HPDE6-E6E7 (cell line): ENCODE results near the gene DPF3.
"Not testable (repeated sequence)": the region's sequence is repeated elsewhere in the genome, so short reads cannot be mapped to it uniquely, and the experiment has no call there.

ENCODE experiments used
- DNase-seq: peaks from one replicate; pipeline ENCODE4 v3.0.0; 2011; ENCODE audit warnings: missing footprints; ENCODE audit errors: extremely low spot score

DPF3 gene

GRCh38 chr14:72880820-72881219 lies 13.1 kb downstream of the DPF3 start:
- no peak for DNase-seq

DNA sequence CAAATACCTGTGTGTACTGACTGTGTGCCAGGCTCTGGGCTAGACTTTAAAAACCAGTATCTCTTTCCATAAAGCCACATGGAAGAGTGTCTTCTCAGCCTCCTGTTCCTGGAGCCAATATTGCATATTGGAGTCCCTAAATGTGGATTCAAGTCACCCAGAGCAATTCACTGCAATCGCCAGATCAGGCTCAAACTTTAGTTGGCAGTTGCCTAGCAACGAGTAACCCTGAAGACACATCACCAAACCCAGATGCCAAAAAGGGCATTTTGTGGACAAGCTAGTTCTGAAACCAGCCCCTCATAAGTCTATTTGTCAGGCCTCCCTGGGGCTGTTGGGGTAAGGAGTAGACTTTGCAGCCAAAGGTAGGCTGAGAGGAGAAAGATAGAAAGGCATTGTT lies 13.7 kb downstream of the DPF3 start:
- no peak for DNase-seq

GRCh38 chr14:72879431-72879830 lies 14.5 kb downstream of the DPF3 start:
- DNase-seq, result no peak

DNA sequence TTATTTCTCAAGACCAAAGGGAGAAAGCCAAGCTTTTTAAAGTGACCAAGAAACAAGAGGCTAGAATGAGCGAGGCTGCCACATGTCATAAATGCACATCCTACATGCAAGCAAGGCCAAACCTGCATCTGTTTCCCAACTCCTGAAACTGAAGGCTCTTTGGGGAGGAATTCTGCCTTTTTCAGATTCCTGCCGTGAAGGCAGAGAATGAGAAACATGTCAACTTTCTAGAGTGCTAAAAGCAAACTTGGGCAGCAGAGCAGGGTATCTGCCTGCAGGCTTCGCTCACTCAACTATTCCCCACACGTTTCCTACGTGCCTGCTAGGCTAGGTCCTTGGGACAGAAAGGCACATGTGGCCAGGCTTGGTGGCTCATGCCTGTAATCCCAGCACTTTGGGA lies 15.2 kb downstream of the DPF3 start:
- no peak for DNase-seq

GRCh38 chr14:72876710-72877063 lies 17.2 kb downstream of the DPF3 start:
- DNase-seq, result no peak

- no peak for DNase-seq
Observed at GRCh38 chr14:72876005-72876709, 17.7 kb downstream of the DPF3 start.

- DNase-seq, result not testable (repeated sequence)
Observed at GRCh38 chr14:72870878-72871277, 23.0 kb downstream of the DPF3 start.

- DNase-seq, result no peak
Observed at GRCh38 chr14:72869407-72870329, 24.2 kb downstream of the DPF3 start.

DNA sequence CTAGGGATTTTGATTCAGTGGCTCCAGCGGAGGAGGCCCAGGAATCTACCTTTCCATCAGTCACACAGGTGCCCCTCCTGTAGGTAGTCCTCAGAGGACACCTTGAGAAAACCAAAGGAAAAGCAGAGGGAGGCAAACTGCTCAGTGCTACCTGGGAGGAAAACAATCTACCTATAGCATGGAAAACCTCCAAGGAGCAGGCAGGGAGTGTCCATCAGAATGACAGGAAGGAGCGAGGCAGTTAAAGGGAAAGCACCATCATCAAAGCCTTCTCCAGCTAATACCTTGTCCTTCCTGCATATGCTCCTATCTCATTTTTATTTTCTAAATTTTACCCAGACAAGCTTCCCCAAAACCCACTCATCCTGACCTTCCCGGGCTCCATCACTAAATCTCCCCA lies 25.4 kb downstream of the DPF3 start:
- DNase-seq, result no peak

DNA sequence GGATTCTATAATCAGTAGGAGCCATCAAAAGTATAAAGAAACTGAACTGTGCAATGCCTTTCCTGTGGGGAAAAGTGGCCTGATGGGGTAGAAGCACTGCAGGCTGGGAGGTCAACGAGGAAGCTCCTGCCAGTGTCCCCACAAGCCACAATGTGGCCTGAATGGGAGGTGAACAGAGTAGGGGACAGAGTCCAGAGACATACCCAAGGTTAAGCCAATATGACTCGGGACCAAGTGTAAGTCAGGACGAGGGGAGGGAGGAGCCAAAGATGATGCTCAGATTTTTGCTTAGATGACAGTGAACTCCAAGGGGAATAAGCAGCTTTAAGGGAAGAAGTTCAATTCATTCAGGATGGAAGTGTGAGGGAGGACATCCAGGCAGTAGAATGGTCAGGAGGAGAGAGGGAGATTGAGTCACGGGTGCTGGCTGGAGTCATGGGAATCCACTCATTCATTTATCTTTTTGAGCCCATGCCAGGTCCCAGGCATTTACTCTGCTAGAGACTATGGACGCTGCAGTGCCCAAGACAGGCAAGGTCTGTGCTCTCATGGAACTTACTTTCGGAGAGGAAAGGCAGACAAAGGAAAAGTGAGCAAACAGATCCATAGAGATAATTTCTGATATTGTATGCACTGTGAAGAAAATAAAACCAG lies 29.1 kb downstream of the DPF3 start:
- DNase-seq, result no peak

- no peak for DNase-seq
Observed at GRCh38 chr14:72863216-72864006, 30.5 kb downstream of the DPF3 start.

DNA sequence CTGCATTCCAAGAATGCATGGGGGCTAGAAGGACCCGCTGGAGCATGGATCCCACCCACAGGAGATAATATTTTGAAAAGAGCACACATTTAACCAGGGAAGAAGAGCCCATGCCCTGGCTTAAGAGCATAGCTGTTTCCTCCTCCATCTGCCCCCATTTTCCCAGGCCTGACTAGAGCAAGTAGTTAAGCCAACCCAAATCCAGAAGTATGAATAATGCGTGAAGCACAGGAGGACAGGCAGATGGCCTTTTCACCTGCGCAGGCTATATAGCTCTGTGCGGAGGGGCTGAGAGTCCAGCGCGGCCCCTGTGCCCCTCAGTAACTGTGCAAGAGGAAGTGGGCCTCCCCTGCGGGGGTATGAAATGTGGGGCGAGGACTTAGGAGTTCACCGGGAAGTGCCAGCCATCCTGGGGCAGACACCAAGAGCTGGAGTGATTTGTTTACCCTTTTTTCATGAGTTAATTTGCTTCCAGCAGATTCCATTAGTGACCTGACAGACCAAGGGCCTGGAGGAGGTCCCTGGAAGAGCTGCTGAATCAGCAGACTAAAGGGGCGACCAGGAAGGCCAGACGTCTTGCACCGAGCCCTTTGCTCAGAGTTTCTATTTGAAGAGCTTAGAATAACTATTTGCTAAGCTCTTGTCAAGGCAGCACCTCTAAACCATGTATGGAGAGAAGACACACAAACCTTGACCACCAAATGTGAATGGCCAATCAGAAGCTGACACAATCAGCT lies 37.2 kb downstream of the DPF3 start:
- no peak for DNase-seq

DNA sequence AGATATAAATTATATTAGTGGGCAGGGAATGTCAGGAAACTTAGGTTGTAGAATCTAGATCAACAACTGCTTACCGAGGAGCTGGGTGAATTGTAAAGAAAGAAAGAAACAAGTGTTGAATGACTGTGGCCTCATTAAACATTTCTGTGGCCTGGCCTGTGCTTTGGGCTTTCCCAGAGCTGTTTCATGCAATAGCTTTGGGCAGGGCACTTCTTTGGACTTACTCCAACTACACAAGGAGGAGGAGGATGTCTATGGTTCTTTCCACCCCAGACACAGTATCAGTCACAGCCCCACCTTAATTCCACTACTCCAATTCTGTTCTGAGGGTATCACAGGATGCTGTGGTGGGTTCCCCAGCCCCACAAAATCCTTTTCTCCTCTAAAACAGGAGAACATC lies 38.0 kb downstream of the DPF3 start:
- no peak for DNase-seq

DNA sequence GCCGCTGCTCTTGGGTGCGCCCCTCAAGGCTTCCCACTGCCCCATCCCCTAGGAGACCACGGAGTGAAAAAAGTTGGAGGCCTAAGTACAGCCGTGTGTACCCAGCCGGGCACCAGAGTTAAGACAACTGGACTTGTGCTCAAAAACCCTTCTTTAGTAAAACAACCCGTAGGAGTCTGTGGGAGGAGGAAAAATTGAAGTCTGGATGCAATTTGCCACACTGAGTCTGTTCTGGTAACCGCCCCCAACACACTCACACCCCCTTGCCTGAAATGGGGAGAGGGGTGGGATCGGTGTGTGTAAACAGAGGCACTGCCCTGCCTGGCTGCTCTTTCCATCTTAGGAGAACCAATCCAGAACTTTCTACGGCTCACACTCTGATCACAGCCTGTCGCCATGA lies 41.7 kb downstream of the DPF3 start:
- no peak for DNase-seq

GRCh38 chr14:72851635-72852034 lies 42.3 kb downstream of the DPF3 start:
- no peak for DNase-seq

- no peak for DNase-seq
Observed at GRCh38 chr14:72850360-72850759, 43.5 kb downstream of the DPF3 start.

DNA sequence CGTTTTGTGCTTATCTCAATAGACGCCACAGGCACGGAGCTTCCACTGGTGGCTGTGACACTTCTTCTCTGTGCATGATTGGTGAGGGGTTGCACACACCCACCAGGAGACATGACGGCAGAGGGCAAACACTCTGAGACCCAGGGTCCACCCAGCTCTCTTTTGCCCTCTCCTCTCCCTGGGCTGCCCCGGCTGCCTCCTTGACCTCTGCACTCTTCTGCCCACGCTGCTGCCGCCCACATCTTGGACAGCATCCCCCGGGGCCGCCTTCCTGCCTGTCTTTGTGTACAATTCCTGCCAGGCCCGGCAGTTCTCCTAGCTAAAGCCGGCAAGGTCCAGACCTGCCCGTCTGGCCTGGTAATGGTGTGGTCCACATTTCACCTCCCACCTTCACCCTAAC lies 44.7 kb downstream of the DPF3 start:
- DNase-seq, result no peak

GRCh38 chr14:72847721-72848120 lies 46.2 kb downstream of the DPF3 start:
- DNase-seq, result no peak

DNA sequence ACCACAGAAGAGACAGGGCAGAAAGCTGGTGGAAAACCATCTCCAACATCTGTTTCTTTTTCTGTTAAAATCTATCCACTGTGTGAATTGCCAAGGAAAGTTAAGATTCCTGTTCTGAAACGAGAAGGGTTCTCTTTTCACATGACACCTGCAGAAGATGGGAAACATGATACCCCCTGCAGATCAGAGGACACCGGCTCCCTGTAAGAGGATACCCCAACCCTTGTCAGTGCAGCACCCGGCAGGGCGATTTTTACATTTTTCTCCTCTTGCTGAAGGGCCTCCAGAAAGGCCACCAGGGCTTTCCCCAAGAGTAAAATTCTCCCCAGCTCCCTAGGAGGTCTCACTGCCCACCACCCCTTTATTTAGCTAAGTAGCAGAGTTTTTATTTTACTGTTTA lies 48.2 kb downstream of the DPF3 start:
- no peak for DNase-seq

- no peak for DNase-seq
Observed at GRCh38 chr14:72845196-72845595, 48.7 kb downstream of the DPF3 start.

- DNase-seq, result no peak
Observed at GRCh38 chr14:72844524-72844923, 49.4 kb downstream of the DPF3 start.
